GM11168 (cell line): ENCODE results near the gene CLIC1.

Experiments used
- in situ Hi-C: fragments of 300-500 bp; cut with MboI; formaldehyde crosslinking; loops from one replicate; pipeline ENCODE4 v1.12.0; 2022; ENCODE audit warnings: low sequenced_read_pairs; ENCODE audit not compliant: unreplicated experiment

CLIC1 gene

DNA sequence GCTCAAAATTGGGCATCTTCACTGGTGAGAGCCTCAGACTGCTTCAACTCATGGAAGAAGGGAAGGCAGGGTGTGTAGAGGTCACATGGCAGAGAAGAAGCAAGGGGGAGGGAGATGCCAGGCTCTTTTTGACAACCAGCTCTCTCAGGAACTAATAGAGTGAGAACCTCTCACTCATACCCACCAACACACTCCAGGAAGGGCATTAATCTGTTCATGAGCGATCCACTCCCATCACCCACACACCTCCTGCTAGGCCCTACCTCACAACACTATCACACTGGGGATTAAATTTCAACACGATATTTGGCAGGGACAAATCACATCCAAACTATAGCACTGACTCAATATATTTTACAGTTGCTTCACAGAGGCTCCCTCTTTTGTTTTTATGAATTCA is 5.5 kb upstream of the CLIC1 start:
- in situ Hi-C loops: no loop called here

DNA sequence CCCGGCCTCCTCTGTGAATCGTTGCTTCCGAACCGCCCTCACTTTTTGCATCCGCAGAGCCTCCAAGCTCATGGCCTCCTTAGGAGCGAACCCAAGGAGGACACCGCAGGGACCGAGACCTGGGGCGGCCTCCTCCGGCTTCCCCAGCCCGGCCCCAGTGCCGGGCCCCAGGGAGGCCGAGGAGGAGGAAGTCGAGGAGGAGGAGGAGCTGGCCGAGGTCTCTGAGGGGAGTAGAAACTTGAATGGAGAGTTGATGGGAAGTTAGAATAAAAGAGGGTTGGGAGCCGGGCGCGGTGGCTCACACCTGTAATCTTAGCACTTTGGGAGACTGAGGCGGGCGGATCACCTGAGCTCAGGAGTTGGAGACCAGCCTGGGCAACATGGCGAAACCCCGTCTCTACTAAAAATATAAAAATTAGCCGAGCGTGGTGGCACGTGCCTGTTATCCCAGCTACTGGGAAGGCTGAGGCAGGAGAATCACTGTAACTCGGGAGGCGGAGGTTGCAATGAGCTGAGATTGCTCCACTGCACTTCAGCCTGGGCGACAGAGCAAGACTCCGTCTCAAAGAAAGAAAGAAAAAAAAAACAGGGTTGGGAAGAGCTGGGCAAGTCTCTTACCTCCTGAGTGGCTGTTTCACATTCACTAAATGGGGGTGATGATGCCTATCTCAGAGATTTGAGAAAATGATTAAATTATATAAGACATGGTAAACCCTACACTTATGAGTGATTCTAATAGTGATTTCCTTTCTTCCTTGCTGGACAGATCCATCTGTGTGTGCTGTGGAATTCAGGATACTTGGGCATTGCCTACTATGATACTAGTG is 4.3 kb upstream of the CLIC1 start:
- in situ Hi-C loops: no loop called here

DNA sequence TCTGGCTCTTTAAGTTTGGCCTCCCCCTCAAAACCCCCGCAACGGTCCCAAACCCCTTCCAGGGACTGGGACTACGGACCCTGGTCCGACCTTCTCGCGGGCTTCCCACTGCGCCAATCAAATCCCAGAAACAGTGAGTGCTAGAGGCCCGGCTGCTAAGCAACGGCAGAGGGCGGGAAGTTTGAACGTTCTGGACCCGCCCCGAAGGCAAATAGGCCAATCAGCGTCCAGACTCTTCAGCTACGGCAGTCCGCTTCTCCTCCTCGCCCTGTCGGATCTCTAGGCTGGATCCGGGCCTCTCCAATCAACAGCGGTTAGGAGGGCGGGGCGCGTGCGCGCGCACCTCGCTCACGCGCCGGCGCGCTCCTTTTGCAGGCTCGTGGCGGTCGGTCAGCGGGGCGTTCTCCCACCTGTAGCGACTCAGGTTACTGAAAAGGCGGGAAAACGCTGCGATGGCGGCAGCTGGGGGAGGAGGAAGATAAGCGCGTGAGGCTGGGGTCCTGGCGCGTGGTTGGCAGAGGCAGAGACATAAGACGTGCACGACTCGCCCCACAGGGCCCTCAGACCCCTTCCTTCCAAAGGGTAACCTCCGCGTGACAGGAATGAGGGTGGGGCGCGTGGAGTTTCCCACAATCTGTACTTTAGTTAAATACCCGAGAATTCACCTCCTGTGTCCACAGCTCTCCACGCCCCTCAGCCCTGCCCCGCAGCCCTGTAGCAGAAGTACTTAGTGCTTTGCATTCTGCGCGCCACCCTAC is 3.5 kb upstream of the CLIC1 start, which contains the start of gene MSH5:
Gene MSH5 (plus strand): TSS at position 367 of the 758 bp plus-strand sequence. CDS start 462 bp downstream, outside the sequence.
- in situ Hi-C loops: loop anchor here (10.0 kb wide), 1 partner anchor 95 kb away; no protein-coding TSS in a partner anchor

DNA sequence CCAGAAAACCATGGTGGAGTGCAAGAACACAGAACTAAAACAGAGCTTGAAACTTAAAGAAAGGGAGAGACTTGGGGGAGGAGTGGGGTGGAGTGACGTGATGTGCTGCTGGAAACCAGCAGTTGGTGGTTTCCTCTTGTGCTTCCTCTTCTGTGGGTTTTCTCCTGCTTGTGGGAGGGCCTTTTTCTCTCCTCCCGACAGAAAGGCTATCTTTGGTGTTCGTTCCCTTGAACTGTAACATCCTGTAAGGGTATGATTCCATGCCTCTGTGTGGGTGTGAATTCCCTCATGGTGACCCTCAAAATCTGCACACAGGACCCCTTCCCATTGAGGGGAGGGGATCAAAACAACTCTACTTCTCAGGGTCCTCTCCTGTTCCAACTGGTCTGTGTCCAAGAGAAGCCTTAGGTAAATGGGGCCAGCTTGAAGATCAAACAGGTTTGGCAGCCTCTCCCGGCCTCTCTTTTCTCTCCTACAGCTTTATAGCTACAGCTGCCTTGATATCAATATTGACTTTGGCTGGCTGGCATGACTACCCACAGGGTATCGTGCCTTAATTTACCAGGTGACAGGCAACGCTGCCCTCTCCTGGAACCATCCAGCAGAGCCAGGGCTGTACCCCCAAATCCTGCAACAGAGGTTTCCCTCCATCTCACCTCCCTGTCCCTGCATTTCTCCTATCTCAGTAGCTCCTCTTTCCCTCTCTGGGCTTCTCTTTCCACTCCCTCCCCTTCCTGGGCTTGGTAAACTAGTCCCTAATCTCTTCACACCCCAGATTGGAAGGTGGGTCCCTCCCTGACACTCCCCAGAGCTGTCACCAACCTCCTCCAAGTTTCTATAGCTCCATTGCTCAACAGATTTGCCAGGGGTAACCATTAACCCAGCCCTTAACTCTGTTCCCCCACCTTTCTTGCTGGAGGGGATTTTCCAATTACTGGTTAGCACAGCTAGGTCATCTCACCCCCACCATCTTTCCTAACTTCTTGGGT is 2.0 kb upstream of the CLIC1 start:
- in situ Hi-C loops: loop anchor here (10.0 kb wide), 1 partner anchor 97 kb away; no protein-coding TSS in a partner anchor

DNA sequence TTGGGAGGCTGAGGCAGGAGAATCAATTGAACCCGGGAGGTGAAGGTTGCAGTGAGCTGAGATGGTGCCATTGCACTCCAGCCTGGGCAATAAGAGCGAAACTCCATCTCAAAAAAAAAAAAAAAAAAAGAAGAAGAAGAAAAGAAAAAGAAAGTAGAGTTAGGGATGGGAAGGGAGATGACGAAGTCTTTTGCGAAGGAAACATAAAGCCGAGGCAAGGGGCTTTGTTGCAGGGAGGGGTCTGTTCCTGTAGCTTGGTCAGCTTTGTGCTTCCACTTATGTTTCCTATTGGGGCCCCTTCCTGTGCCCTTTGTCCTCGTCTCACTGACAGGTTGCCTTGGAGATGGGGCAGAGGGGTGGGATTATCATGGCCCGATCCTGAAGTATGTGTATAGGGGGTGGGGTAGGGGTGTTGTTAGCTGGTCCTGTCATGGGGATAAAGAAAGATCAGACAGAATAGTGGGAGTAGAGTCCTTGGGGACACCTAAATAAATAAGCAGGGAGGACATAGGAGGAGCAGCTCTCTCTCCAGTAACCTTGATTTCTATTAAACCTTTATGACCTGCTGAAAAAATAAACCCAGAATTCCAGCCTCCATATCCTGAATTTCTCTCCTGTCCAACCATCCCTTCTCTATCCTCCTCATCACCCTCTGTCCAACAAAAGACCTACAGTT is 1.1 kb upstream of the CLIC1 start:
- in situ Hi-C loops: loop anchor here (10.0 kb wide), 1 partner anchor 97 kb away; no protein-coding TSS in a partner anchor

DNA sequence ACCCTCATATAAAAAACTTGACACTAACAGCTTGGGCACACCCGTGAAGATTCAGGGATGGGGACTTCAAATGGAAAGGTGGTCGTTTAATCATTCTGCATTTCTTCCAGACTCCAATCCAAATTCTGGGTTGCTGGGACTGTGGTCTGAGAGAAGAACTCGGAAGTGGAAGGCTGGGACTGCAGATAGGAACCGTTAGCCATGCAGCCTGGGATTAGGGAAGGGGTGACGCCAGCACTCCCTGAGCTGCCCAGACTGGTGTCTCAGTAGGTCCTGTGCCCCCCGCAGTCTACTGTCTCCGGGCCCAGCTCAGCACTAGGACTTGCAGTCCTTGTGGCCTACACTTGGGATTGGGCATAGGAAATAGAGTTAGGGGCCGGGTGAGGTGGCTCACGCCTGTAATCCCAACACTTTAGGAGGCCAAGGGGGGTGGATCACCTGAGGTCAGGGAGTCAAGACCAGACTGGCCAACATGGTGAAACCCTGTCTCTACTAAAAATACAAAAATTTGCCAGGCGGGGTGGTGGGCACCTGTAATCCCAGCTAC is 511 bp upstream of the CLIC1 start:
- in situ Hi-C loops: loop anchor here (10.0 kb wide), 1 partner anchor 98 kb away; no protein-coding TSS in a partner anchor

DNA sequence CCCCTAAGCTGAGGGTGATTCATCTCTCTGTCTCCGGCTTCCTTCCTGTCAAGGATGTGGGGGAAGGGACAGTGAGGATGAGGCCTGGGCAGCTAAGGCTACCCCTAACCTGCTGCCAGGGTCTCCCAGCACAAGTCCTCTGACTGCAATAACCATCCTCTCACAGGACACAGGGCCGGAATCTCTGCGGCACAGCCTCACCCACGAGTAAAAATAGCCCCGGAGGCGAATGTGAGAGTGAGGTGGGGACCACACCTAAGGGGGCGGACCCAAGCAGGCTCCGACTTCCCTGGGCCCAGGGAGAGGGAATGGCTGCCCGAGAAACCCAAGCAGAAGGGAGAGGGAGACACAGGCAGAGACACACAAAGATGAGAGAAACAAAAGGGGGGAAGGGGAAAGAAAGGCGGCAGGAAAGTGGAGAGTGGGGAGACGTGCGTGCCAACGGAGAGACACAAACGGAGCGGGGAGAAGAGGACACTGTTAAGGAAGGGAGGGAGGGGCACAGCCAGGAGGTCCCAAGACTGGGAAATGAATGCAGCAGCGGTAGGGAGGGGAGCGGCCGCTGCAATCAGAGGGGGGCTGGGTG is 1.4 kb downstream of the CLIC1 start:
- in situ Hi-C loops: loop anchor here (10.0 kb wide), 1 partner anchor 100 kb away; no protein-coding TSS in a partner anchor

DNA sequence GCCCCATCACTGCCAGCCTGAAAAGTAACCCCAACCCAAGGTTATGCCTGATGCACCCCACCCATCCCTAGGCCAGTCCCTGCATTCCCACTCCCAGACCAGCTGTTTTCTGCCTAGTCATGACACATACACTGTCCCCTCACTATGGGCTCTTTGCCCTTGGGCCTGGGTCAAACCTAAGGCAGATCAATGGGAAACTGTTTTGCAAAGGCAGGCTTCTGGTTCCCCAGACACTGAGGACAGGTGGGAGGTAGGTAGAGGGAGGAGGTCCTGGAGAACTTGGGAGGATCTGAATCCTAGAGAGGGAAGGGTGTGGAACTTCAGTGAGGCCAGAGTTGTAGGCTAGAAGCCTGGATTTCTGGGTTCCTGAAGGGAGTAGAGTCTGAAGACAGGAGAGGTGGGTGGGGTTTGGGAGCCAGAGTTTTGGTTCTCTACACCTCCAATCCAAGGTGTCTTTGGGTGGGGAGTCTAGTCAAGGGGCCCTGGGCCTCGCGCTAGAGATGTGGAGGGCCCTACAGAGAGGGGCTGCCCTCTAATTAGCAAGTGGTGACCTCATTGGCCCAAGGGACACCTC is 2.0 kb downstream of the CLIC1 start:
- in situ Hi-C loops: loop anchor here (10.0 kb wide), 1 partner anchor 100 kb away; no protein-coding TSS in a partner anchor

DNA sequence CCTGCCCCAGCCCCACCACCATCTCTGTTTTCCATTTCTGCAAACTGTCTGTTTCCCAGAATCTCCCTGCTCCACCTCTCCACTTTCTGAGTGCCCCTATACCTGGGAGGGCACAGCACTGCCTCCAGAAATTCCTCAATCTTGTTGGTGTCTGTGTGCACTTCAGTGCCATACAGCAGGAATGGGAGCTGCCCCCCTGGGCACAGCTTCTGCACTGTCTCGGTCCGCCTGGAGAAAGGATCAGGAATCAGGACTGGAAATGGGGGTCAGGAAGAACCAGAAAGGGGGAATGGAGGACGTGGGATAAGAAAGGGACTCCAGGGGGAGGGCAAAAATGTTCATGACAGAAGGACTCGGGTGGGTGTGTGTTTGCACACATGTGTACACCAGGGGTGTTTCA is 2.6 kb downstream of the CLIC1 start:
- in situ Hi-C loops: loop anchor here (10.0 kb wide), 1 partner anchor 101 kb away; no protein-coding TSS in a partner anchor

DNA sequence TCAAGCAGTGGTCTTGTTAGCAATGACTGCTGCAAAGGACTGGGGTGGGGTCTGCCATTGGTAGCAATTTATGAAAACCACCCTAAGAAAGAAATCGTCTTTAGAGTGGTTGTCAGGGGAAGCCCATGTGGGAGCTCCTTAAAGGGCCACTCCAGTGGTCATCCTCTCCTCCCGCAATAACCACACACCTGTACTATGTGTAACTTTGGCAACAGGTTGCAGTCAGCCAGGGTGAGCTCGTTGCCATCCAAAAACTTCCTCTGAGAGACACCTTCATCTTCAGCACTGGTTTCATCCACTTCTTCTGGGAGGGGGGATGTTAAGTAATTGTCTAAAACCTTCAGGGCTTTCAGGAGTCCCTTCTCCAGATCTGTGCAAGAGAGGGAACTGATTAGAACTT is 4.3 kb downstream of the CLIC1 start:
- in situ Hi-C loops: loop anchor here (10.0 kb wide), 1 partner anchor 103 kb away; no protein-coding TSS in a partner anchor

DNA sequence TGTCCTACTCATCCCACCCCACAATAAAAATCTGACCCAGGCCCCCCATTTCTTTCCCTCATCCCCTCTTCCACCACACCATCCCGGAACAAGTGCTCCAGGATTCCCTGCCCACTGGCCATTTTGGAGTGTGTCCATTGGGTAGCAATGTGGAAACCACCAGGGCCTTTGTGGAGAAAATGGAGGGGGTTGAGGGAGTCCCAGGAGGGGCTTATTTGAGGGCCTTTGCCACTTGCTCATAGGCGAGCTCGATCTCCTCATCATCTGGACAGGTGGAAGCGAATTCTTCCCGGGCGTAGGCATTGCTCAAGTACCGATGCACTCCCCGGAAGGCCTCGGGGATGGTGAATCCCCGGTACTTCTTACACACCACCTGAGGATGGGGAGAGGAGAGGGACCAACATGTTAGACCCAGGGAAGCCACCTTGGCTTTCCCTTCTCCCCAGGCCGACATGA is 5.7 kb downstream of the CLIC1 start:
- in situ Hi-C loops: loop anchor here (10.0 kb wide), 1 partner anchor 104 kb away; no protein-coding TSS in a partner anchor

DNA sequence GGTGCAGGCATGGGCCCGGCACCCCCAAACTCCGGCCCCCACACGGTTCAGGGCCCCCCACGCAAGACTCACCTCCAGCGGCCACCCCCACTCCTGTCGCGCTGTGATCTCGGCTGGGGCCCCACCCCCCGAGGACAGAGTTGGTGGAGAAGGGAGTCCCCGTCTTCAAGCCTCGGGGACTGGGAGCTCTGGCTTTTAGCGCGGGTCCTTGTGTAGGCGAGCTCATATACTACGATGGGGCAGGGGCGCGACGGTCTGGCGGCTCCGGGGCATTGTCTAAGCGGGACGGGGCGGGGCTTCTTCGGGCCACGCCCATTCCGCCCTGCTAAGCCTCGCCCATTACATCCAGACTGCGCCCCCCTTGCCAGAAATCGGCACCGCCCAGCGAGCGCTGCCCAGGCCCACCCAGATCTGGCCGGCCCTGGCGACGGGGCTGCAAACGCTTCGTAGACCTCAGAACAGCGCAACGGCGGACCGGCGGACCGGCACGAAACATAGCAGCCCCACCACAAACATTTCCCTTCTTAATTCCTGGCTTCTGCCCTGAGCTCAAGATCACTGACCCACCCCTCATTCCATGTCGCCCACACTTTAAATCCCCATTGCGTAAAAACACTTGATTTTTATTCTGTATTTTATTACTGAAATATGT is 6.2 kb downstream of the CLIC1 start:
- in situ Hi-C loops: loop anchor here (10.0 kb wide), 1 partner anchor 105 kb away; no protein-coding TSS in a partner anchor

DNA sequence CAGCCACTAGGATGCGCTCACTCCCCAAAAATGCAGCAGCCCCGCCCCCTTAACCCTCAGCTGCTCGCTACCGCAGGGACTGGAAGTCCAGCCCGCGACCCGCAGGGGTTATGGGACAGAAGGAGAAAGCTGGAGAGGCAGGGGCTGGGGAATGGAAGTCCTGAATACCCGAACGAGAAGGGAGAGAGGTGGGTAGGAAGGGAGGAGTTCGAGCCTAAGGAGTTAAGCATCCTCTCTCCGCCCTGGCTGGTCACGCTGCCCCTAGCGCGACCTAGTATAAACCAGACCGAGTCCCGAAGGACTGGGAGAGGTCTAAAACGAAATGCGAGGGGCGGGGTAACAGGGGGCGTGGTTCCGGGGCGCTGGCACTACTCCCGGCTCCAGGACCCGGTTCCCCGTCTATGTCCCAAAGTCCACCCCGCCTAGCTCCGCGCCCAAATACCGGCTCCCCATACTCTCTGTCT is 6.8 kb downstream of the CLIC1 start:
- in situ Hi-C loops: no loop called here

DNA sequence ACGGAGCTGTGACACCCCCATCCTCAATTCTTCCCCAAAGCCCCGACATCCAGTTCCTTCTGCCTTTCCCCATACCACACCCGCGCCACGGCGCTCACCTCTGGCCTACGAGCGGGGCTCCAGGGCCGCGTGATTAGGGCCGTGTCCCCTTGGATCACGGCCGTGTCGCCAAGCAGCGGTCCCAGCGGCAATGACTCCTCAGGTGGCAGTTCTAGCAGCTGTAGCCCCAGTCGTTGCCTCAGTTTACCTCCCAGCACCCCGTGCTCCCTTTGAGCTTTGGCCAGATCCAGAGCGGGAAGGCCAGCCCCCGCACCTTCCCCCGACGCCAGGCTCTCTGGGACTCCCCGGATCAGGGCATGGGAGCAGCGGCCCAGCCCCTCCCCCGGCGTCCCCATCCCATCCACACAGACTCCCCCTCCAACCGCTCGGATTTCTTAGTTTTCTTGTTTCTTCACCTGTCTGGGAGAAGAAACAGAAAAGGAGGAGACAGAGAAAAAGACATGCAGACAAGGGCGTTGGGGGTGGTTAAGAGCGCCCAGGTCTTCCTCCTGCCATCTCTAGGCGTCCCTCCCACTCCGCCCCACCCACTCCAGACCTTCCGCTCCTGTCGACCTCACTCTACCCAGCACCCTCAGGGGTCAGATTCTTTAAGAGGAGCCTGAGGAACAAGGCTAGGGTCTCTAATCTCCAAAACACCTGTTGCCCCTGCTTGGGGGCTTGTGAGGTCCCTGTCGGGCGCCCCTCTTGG is 7.4 kb downstream of the CLIC1 start, which contains the start of gene DDAH2:
Gene DDAH2 (minus strand): TSS at position 533 of the 748 bp plus-strand sequence. CDS start 138 bp downstream, at position 395.
- in situ Hi-C loops: no loop called here

DNA sequence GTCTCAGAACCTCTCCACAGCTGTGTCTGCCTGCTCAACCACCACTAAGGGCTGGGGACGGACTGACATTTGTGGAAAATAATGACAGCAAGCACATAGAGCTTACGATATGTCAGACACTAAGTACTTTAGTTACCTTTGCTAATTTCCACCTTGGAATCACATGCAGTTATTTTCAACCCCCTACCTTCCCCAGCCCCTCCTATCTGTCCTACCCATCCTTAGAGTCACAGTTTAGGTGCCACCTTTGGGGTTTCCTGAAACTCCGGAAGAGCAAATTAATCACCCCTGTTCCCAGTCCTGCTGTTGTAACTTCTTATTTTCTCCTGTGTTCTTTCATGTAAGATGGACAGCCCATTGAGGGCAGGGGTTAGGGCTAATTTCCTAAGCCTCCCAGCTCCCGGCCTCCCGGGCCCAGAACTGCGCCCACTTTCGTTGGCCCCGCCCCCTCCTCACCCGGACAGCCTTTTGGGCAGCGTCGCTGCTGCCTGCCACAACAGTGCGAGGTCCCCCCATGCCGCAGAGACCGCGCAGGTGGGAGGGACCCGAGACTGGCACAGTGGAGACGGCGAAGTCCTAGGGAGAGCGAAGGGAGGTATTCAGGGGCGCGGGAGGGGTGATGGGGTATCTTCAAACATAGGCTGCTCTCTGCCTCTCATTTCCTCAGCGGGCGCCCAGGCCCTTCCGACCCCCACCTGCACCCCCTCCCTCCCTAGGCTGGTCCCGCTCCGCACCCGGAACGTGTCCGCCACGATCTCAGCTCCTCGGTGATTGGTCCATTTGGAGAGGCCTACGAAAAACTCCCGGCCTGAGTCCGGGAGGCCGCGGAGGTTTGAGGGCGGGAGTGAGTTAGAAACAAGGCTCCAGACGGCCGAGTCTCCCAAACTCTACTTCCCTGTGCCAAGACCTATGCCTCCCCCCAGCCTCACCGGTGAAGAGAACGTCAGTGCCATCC is 8.3 kb downstream of the CLIC1 start:
- in situ Hi-C loops: no loop called here
